CD14-positive monocyte (primary cell): ENCODE measurements around the gene SCAI. TPM values are rescaled to one million over a fixed set of nuclear protein-coding genes. Genes with fewer than 3 reads are reported as not detected.

Source experiments
- DNase-seq, 3 donors: peaks; one replicate each; pipeline ENCODE4 v3.0.0-alpha.2; 2011 to 2022
- H2AFZ ChIP-seq: 2 replicates; pipeline ENCODE4 v1.6.0; 2012; ENCODE audit warnings: mild to moderate bottlenecking, low read depth, low read length, inconsistent platforms; ENCODE audit not compliant: insufficient read depth, poor library complexity, severe bottlenecking
- H3K27ac ChIP-seq, 2 donors: 1 replicate in 1 of 2; 2 replicates in 1 of 2; pipeline ENCODE4 v1.5.1; 2012 to 2013; ENCODE audit warnings: low read length in 2 of 2, control low read depth in 1 of 2, inconsistent platforms in 1 of 2, low read depth in 1 of 2, mild to moderate bottlenecking in 1 of 2
- H3K27me3 ChIP-seq, 2 donors: one replicate each; pipeline versions ENCODE4 v1.6.0 to v1.6.1; 2011 to 2013; ENCODE audit warnings: low read length in 2 of 2; ENCODE audit not compliant: control insufficient read depth in 2 of 2, insufficient read depth in 2 of 2
- H3K36me3 ChIP-seq, 2 donors: replicated peaks in 1 of 2; 1 replicate in 1 of 2; 2 replicates in 1 of 2; pipeline versions ENCODE4 v1.5.1 to v1.6.1; 2012 to 2013; ENCODE audit warnings: low read length in 2 of 2, control low read depth in 1 of 2, inconsistent platforms in 1 of 2, mild to moderate bottlenecking in 1 of 2; ENCODE audit not compliant: insufficient read depth in 2 of 2, control insufficient read depth in 1 of 2
- H3K4me1 ChIP-seq, 2 donors: 1 replicate in 1 of 2; 2 replicates in 1 of 2; pipeline versions ENCODE4 v1.5.1 to v1.6.1; 2012 to 2013; ENCODE audit warnings: low read length in 2 of 2, control low read depth in 1 of 2, inconsistent platforms in 1 of 2, mild to moderate bottlenecking in 1 of 2, moderate library complexity in 1 of 2; ENCODE audit not compliant: insufficient read depth in 2 of 2, control insufficient read depth in 1 of 2
- H3K4me2 ChIP-seq: replicated peaks from 2 replicates; pipeline ENCODE3; 2012; ENCODE audit warnings: low read length, moderate library complexity, mild to moderate bottlenecking; ENCODE audit not compliant: poor library complexity, severe bottlenecking; ENCODE audit errors: extremely low read depth
- H3K4me3 ChIP-seq, 3 experiments: fragments of 200-600 bp in 1 of 3; sonication (generic) in 1 of 3; replicated peaks in 1 of 3; 1 replicate in 2 of 3; 2 replicates in 1 of 3; pipeline ENCODE4 v1.5.1; 2011 to 2013; ENCODE audit warnings: low read length in 3 of 3, mild to moderate bottlenecking in 3 of 3, control low read depth in 2 of 3, low read depth in 2 of 3, inconsistent platforms in 1 of 3, moderate library complexity in 1 of 3
- H3K79me2 ChIP-seq: 2 replicates; pipeline ENCODE4 v1.6.0; 2012; ENCODE audit warnings: mild to moderate bottlenecking, control low read depth, inconsistent platforms, low read length, moderate library complexity; ENCODE audit not compliant: insufficient read depth
- H3K9ac ChIP-seq: 2 replicates; pipeline ENCODE4 v1.6.0; 2017; ENCODE audit warnings: low read length, mild to moderate bottlenecking; ENCODE audit not compliant: insufficient read depth, poor library complexity, severe bottlenecking
- H3K9me3 ChIP-seq, 2 donors: replicated peaks in 1 of 2; 1 replicate in 1 of 2; 2 replicates in 1 of 2; pipeline versions ENCODE4 v1.5.1 to v1.6.1; 2012 to 2013; ENCODE audit warnings: low read length in 2 of 2, control low read depth in 1 of 2; ENCODE audit not compliant: control insufficient read depth in 1 of 2, insufficient read depth in 1 of 2
- H4K20me1 ChIP-seq: 2 replicates; pipeline ENCODE4 v1.6.0; 2012; ENCODE audit warnings: mild to moderate bottlenecking, low read length, control low read depth, moderate library complexity; ENCODE audit not compliant: insufficient read depth
- H3K27ac Mint-ChIP-seq, 7 donors: one replicate each; pipeline ENCODE4 v1.8.0; 2020; ENCODE audit warnings: mild to moderate bottlenecking in 7 of 7, mixed read lengths in 7 of 7, moderate library complexity in 6 of 7, inconsistent platforms in 2 of 7
- H3K27me3 Mint-ChIP-seq, 3 donors: one replicate each; pipeline ENCODE4 v1.8.0; 2021 to 2022; ENCODE audit warnings: low read depth in 3 of 3, mild to moderate bottlenecking in 3 of 3, mixed read lengths in 3 of 3, moderate library complexity in 3 of 3, inconsistent platforms in 1 of 3
- H3K36me3 Mint-ChIP-seq, 2 donors: one replicate each; pipeline ENCODE4 v1.8.0; 2020; ENCODE audit warnings: mixed read lengths in 2 of 2, inconsistent platforms in 1 of 2, mild to moderate bottlenecking in 1 of 2
- H3K4me1 Mint-ChIP-seq: one replicate; pipeline ENCODE4 v1.8.0; 2020; ENCODE audit warnings: mild to moderate bottlenecking, mixed read lengths
- H3K4me3 Mint-ChIP-seq, 2 donors: one replicate each; pipeline ENCODE4 v1.8.0; 2020; ENCODE audit warnings: mild to moderate bottlenecking in 2 of 2, mixed read lengths in 2 of 2, moderate library complexity in 1 of 2
- H3K9me3 Mint-ChIP-seq, 7 donors: one replicate each; pipeline ENCODE4 v1.8.0; 2020 to 2022; ENCODE audit warnings: mixed read lengths in 7 of 7, mild to moderate bottlenecking in 6 of 7, moderate library complexity in 6 of 7, inconsistent platforms in 2 of 7
- WGBS: methylation state at CpG from one replicate; pipeline ENCODE4 v1.1.5; 2013; ENCODE audit warnings: missing lambda C conversion rate; ENCODE audit not compliant: insufficient coverage; 5-methylcytosine and 5-hydroxymethylcytosine counted together
- intact Hi-C, 2 donors: fragments of 100-400 bp; cut with micrococcal nuclease; formaldehyde crosslinking; loops; one replicate each; pipeline versions ENCODE4 v1.15.0 to v1.15.1; 2023
- polyA plus RNA-seq, 3 donors: library from polyadenylated mRNA; depleted of rRNA in 1 of 3; unstranded in 2 of 3; stranded (reverse) in 1 of 3; fragments of 300-500 nt in 2 of 3; fragments of >200 nt in 1 of 3; fragmentation: Illumina TruSeq in 2 of 3; gene quantifications; 1 replicate in 2 of 3; 2 replicates in 1 of 3; pipeline ENCODE4 v1.2.3, GENCODE V29; 2012 to 2021
- TF ChIP-seq, protein P1 (sequence below): fragments of 200-600 bp; IDR thresholded peaks from one replicate; pipeline ENCODE4 v1.8.0; 2022; ENCODE audit warnings: antibody characterized with exemption, mild to moderate bottlenecking

Gene SCAI
- polyA plus RNA-seq, 3 donors = 0.76 to 1.4 (median 0.84) TPM

DNA sequence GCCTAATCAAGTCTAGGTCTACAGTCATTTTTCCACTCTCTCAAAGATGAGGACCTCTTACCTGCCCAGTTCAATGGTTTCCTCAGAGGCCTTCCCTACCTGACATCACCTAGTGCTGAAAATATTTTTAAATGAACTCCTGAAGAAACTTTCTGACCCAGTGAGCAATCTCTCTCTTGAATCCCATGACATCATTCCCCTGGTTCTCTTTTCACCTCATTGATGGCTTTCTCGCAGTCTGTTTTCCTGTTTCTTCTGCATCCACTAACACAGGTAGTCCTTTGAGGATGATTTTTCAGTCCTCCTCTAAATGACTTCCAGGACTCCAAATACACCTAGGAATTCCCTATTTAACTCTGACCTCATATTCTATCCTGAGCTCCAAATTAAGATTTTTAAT, 40.3 kb downstream of the SCAI start:
- Mint-ChIP-seq H3K27me3 (peaks cover 0 to 1% (median 0%) of the 10 kb centered on the region in 3 donors), H3K36me3 (no peaks in the 10 kb centered on the region)

DNA sequence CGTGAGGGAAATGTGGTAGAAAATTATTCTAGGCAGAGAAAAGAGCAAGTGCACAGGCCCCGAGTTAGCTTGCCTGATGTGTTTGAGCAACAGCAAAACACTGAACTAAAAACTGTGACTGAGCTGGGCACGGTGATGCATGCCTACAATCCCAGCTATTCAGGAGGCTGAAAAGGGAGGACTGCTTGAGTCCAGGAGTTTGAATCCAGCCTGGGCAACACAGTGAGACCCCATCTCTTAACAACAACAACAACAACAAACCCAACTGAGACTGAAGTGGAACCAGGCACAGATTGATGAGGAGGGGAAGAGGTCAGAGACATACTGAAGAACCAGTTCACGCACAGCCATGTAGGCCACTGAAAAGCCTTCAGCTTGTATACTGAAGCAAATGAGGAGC, 42.5 kb downstream of the SCAI start:
- no peak overlapping the region for H3K4me3 ChIP-seq
- H2AFZ ChIP-seq = no peak overlapping the region
- H3K36me3 ChIP-seq = no peaks in the 10 kb centered on the region
- H3K9ac ChIP-seq = no peak overlapping the region
- H4K20me1 ChIP-seq = no peaks in the 10 kb centered on the region
- Mint-ChIP-seq H3K4me3 (no peak overlapping the region), H3K27ac (no peak overlapping the region), H3K36me3 (peaks cover 0 to 2% of the 10 kb centered on the region in 2 donors), H3K9me3 (peaks cover 0 to 7% (median 5%) of the 10 kb centered on the region in 7 donors), H3K27me3 (no peaks in the 10 kb centered on the region), H3K4me1 (no peaks in the 10 kb centered on the region)
- H3K4me2 ChIP-seq = no peak overlapping the region
- intact Hi-C loops = no loop called here
- TF ChIP-seq, protein P1, sequence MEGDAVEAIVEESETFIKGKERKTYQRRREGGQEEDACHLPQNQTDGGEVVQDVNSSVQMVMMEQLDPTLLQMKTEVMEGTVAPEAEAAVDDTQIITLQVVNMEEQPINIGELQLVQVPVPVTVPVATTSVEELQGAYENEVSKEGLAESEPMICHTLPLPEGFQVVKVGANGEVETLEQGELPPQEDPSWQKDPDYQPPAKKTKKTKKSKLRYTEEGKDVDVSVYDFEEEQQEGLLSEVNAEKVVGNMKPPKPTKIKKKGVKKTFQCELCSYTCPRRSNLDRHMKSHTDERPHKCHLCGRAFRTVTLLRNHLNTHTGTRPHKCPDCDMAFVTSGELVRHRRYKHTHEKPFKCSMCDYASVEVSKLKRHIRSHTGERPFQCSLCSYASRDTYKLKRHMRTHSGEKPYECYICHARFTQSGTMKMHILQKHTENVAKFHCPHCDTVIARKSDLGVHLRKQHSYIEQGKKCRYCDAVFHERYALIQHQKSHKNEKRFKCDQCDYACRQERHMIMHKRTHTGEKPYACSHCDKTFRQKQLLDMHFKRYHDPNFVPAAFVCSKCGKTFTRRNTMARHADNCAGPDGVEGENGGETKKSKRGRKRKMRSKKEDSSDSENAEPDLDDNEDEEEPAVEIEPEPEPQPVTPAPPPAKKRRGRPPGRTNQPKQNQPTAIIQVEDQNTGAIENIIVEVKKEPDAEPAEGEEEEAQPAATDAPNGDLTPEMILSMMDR = no peak
- H3K79me2 ChIP-seq = no peaks in the 10 kb centered on the region
- WGBS = 97% methylated on average over 4 of the region's 4 CpGs
- DNase-seq = no peak
- H3K4me1 ChIP-seq = no peaks in the 10 kb centered on the region
- no peak overlapping the region for H3K27ac ChIP-seq
- H3K9me3 ChIP-seq = peaks cover 0 to 4% of the 10 kb centered on the region in 2 donors
- H3K27me3 ChIP-seq = no peaks in the 10 kb centered on the region

More for the DNA sequence above, 40.3 kb downstream of the SCAI start:
- no peak overlapping the region for H3K27ac ChIP-seq
- no peaks in the 10 kb centered on the region for H3K27me3 ChIP-seq
- no peaks in the 10 kb centered on the region for H3K4me1 ChIP-seq
- H3K4me2 ChIP-seq = no peak overlapping the region
- no peaks in the 10 kb centered on the region for H3K36me3 ChIP-seq
- WGBS = no CpG with 5 or more reads among the region's 1 CpG
- H3K9me3 ChIP-seq = no peaks in the 10 kb centered on the region
- DNase-seq = no peak
- no peak overlapping the region for H2AFZ ChIP-seq
- no peak overlapping the region for H3K27ac Mint-ChIP-seq
- H3K9ac ChIP-seq = no peak overlapping the region
- no peaks in the 10 kb centered on the region for H4K20me1 ChIP-seq
- intact Hi-C loops = no loop called here
- no peaks in the 10 kb centered on the region for H3K79me2 ChIP-seq
- H3K4me3 ChIP-seq = no peak overlapping the region
- TF ChIP-seq, protein P1 = no peak
- no peaks in the 10 kb centered on the region for H3K4me1 Mint-ChIP-seq
- no peak overlapping the region for H3K4me3 Mint-ChIP-seq
- H3K9me3 Mint-ChIP-seq = peaks cover 0 to 4% (median 2%) of the 10 kb centered on the region in 7 donors
